ENCODE results near the gene ZFYVE9.

DNA sequence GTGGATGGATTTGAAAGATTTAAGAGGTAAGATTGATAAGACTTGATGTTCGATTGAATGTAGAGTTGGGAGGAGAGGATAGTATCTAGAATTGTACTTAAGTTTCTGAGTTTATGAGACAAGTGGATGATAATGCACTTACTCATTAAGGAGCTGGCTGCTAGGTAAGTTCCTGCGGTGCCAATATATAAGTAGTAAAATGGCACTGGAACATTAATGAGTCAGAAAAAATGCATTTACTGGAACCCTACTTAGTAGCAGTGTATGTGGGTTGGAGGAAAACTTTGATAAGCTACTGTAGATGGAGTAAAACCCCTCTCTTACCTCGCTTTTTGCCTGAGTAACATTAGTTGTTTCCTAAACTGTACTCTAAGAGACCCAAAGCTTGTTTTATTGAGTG is 68.2 kb downstream of the ZFYVE9 start:
- TF ChIP-seq, protein P1, sequence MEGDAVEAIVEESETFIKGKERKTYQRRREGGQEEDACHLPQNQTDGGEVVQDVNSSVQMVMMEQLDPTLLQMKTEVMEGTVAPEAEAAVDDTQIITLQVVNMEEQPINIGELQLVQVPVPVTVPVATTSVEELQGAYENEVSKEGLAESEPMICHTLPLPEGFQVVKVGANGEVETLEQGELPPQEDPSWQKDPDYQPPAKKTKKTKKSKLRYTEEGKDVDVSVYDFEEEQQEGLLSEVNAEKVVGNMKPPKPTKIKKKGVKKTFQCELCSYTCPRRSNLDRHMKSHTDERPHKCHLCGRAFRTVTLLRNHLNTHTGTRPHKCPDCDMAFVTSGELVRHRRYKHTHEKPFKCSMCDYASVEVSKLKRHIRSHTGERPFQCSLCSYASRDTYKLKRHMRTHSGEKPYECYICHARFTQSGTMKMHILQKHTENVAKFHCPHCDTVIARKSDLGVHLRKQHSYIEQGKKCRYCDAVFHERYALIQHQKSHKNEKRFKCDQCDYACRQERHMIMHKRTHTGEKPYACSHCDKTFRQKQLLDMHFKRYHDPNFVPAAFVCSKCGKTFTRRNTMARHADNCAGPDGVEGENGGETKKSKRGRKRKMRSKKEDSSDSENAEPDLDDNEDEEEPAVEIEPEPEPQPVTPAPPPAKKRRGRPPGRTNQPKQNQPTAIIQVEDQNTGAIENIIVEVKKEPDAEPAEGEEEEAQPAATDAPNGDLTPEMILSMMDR (IDR thresholded peaks at IDR 0.05): no peak
- TF ChIP-seq POLR2AphosphoS5 (IDR thresholded peaks at IDR 0.05) (no peak), POLR2A (IDR thresholded peaks at IDR 0.05) (no peak), EP300 (IDR thresholded peaks at IDR 0.05) (no peak)

Measured in suprapubic skin (tissue), 4 donors.